Measurements from ENCODE around the gene ING4. TPM values are rescaled to one million over a fixed set of nuclear protein-coding genes. Genes with fewer than 3 reads are reported as not detected.
A peak's percentile ranks its signal among the peaks of the same experiment; 100 is the strongest.

The ING4 gene
- total RNA-seq, 2 donors from 2014 or later = 23.0 to 25.9 TPM

- DNase-seq (ENCODE audit: low spot score) = no peak
- intact Hi-C loops (cut with DNase I) = loop anchor here in 1 of 2 donors (5.0 kb wide), 1 partner anchor 53 kb away; no protein-coding TSS in a partner anchor
Observed at GRCh38 chr12:6614513-6615172, 48.3 kb downstream of the ING4 start.

DNA sequence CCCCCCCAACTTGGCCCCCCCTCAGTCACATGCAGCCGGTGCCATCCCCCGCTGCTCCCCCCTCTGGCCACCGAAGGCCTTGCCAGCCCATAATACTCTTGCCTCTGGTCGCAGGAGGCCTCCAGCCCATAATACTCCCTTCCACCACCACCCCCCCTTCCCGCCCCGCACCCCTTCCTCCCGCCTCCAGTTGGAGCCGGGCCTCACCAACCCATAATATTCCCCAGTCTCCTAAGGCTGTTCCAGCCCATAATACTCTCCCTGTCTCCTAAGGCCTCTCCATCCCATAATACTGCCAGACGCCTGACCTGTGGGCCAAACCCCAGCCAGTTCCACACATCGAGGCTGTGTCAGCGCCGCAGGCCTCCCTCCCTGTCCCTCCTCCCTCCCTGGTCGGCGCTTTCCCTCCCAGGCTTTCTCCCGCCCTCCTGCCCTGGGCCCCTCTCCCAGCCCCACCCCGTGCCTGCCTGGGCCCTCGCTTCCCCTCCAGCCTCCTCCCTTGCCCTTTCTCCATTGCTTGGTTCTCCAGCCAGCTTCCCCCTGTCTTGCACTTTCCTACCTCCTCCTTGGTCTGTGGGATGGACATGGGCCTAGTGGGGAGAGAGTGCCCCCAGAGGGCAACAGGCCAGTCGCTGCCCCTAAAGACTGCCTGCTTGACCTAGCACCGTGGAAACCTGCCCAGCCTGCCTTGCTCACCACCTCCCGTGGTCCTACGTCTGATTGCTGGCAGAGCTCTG is 49.0 kb downstream of the ING4 start:
- intact Hi-C loops (cut with DNase I) = no loop called here
- DNase-seq (ENCODE audit: low spot score) = peak; percentile 97

DNA sequence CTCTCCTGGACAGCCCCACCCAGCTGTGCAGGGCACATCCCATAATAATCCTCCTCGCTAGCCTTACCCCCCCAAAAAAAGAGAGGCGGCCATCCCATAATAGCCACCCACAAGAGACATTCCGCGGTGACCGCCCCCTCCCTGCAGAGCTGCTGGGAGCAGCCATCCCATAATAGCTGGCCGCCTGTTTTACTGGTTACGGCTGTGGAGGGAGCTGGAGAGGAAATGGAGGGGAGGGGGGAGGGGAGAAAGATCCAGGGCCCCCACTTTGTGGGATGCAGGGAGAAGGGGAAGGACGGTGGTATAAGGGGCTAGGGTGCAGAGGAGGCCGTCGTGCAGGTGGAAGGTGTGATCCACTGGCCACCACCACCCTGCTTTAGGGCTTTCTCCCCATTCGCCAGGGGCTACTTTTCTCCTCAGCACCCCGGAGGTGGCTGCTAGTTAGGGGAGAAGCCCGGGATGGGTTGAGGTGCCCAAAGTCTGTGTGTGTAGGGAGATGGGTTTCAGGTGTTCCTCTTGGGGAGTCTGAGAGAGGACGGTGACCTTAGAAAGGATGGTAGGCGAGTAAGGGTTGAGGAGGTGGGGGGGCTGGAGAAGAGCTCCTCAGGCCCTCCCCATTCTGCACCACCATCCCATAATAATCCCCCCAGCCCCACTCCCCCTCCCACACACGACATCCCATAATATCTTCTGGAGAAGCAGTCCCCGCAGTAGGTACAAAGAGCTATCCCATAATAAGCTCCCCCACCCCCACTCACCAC is 49.7 kb downstream of the ING4 start:
- intact Hi-C loops (cut with DNase I) = no loop called here
- DNase-seq (ENCODE audit: low spot score) = peak; percentile 87

- no peak for DNase-seq (ENCODE audit: low spot score)
- intact Hi-C loops (cut with DNase I) = no loop called here
Observed at GRCh38 chr12:6612652-6613014, 50.3 kb downstream of the ING4 start.

DNA sequence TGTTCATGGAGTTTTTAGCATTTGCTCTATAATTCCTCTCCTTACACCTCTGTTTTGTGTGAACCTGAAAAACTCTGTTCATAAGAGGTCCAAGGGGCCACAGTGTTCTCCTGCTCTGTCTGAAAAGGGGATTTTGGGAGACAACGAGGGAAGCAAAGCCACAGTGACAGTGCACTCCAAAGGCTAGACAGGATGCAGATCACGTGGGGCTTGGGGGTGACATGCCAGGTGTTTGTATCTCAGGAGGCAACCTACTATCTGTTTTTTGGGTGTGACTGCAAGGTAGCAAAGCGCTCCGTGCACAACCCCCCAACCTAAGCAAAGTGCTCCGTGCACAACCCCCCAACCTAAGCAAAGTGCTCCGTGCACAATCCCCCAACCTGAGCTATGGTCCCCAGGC is 50.7 kb downstream of the ING4 start:
- DNase-seq (ENCODE audit: low spot score) = no peak
- intact Hi-C loops (cut with DNase I) = no loop called here

DNA sequence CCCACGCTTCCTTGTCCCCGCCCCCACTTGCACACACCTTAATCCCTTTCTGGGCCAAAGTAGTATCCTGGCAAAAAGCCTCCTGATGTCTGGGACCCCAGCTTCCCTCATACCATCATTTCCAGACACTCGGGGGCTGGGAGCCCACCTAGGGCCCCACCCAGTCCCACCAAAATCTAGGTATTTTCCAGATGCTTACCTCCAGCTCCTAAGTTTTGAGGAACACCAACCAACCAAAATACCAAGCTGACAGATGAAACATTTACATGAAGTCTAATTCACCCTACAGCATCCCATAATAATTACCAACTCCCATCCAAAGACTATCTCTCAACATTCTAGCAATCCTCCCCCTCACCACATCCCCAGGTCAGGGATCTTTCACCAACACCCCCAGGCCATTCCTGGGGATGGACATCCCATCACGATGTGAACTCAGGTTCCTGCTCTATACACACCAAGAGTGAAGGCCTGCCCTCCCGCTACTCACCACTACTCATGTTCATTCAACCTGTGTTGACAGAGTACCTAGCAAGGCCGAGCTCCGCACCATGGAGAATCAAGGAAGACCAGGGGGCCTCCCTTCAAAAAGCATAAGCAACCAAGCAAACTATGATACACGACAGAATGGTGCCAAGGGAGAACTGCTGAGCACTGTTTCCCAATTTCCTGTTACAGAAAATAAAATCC is 54.2 kb downstream of the ING4 start:
- intact Hi-C loops (cut with DNase I) = no loop called here
- DNase-seq (ENCODE audit: low spot score) = no peak

GRCh38 chr12:6607751-6608591 is 54.9 kb downstream of the ING4 start:
- intact Hi-C loops (cut with DNase I) = no loop called here
- DNase-seq (ENCODE audit: low spot score) = no peak

DNA sequence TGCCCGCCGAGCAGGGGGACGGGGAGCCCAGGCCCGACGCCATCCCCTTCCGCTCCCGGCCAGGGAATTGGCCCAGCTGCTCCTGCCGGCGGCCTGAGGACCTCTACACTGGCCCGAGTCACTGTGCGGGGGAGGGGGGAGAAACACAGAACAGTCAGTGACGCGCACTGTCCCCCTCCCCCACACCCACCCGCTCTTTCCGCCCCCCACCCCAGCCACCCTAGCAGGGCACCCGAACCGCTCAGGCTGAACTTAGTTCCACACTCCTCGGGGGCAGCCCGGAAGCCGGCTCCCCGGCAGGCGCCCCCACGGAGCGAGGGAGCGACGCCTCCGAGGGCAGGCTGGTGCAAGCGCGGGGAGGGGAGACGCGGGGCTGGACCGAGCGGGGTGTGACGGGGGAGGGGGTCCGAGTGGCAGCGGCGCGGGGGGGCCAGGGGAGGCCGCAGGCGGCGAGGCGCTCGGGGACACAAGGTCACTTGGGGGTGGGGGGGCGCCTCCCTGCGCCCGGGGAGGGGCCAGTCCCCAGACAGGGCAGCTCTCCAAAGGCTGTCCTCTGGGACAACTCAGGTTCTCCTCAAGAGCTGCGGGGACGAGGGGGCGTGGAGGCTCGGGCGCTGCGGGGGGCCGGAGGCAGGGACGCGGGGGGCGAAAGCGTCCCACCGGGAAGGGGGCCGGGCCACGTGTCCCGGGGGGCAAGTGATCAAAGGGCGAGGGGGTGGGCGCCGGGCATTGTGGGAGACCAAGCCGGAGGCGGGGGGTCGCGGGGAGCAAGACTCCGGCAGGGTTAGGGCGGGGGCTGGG is 56.4 kb downstream of the ING4 start:
- intact Hi-C loops (cut with DNase I) = no loop called here
- DNase-seq (ENCODE audit: low spot score) = peak; percentile 90

GRCh38 chr12:6605421-6606330 is 57.2 kb downstream of the ING4 start:
- intact Hi-C loops (cut with DNase I) = no loop called here
- DNase-seq (ENCODE audit: low spot score) = no peak

GRCh38 chr12:6604259-6605029 is 58.5 kb downstream of the ING4 start:
- DNase-seq (ENCODE audit: low spot score) = no peak

DNA sequence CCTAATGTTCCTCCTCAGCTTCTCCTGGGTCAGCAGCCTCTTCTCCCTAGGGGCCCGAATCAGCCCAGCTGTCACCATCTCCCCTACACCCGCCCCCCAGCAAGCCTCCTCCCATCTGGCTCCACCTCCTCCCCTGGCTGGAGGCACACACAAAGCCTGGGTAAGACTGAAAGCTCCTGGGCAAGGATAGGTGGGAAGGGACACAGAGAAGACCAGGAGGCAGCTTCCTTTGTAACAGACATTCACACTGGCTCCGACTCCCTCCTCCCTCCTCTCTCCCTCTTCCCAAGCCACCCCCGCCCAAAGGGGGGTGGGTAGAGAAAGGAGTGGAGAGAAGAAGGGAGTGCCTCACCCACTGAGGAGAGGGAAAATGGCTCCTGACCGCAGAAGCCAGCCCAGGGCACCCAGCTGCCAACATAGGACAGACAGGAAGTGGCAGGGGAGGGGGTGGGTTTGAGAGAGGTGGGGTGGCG is 59.8 kb downstream of the ING4 start:
- intact Hi-C loops (cut with DNase I) = no loop called here
- peak; percentile 80 for DNase-seq (ENCODE audit: low spot score)

More at GRCh38 chr12:6604259-6605029, 58.5 kb downstream of the ING4 start:
- intact Hi-C loops (cut with DNase I) = no loop called here

DNA sequence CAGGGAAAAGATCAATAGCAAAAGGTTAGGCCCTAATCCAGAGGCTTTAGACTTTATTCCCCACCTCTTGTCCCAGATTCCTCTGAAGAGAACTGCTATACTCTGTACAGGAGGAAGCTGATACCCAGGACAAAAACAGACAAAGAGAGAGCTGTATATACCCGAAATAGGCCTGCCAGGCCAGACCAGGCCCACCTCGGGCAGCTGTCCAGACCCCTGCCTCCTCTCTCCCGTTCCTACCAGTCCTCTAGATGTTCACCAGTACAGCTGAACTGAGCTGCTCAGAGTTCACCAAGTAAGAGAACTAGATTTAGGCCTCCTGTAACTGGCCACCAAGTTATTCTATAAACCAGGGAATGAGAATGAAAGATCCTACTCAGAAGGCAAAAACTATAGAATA is 60.4 kb downstream of the ING4 start:
- no peak for DNase-seq (ENCODE audit: low spot score)
- intact Hi-C loops (cut with DNase I) = no loop called here
